SK-N-SH (cell line): ENCODE measurements around the gene CCDC187. TPM values are rescaled to one million over a fixed set of nuclear protein-coding genes. Genes with fewer than 3 reads are reported as not detected.

Experiments used
- CTCF ChIA-PET: fragments of 300-600, 350-600 bp; formaldehyde crosslinking; extraction: SDS; loops from one replicate; lab custom pipeline; 2021; lab: Yijun Ruan, JAX
- POLR2A ChIA-PET: fragments of 350-600 bp; sonication (Branson Sonifier 250); formaldehyde crosslinking; extraction: SDS; loops from one replicate; lab custom pipeline; 2020; ENCODE audit warnings: antibody characterized with exemption, inconsistent platforms; lab: Yijun Ruan, JAX
- DNase-seq: peaks from one replicate; pipeline ENCODE4 v3.0.0; 2012
- H2AFZ ChIP-seq: fragments of 200-600 bp; sonication (generic); 2 replicates; pipeline ENCODE4 v1.8.1; 2016; ENCODE audit warnings: antibody characterized with exemption, mild to moderate bottlenecking, low read depth
- H3F3A ChIP-seq: fragments of 200-600 bp; sonication (generic); replicated peaks from 2 replicates; pipeline ENCODE3; 2016; ENCODE audit warnings: antibody characterized with exemption, mild to moderate bottlenecking; ENCODE audit not compliant: insufficient read depth
- H3K27ac ChIP-seq, 2 experiments: fragments of 200-500 bp in 1 of 2; fragments of 200-600 bp in 1 of 2; sonication (Bioruptor generic) in 1 of 2; sonication (generic), shearing (Covaris generic) in 1 of 2; 2 replicates each; pipeline versions ENCODE4 v1.5.1 to v1.6.1; 2014 to 2016; ENCODE audit warnings: low read depth in 2 of 2, inconsistent platforms in 1 of 2, low read length in 1 of 2, mild to moderate bottlenecking in 1 of 2, mixed read lengths in 1 of 2
- H3K27me3 ChIP-seq: fragments of 200-600 bp; sonication (generic), shearing (Covaris generic); 2 replicates; pipeline ENCODE4 v1.6.1; 2016; ENCODE audit warnings: mixed run types; ENCODE audit not compliant: insufficient read depth
- H3K36me3 ChIP-seq, 2 experiments: fragments of 200-500 bp in 1 of 2; fragments of 200-600 bp in 1 of 2; sonication (Bioruptor generic) in 1 of 2; sonication (generic) in 1 of 2; replicated peaks in 1 of 2; 2 replicates each; pipeline versions ENCODE3 to v1.5.1; 2014 to 2016; ENCODE audit warnings: low read length in 1 of 2, mild to moderate bottlenecking in 1 of 2; ENCODE audit not compliant: insufficient read depth in 2 of 2, control insufficient read depth in 1 of 2
- H3K4me1 ChIP-seq, 2 experiments: fragments of 200-500 bp in 1 of 2; fragments of 200-600 bp in 1 of 2; sonication (Bioruptor generic) in 1 of 2; sonication (generic), shearing (Covaris generic) in 1 of 2; 2 replicates each; pipeline versions ENCODE4 v1.5.1 to v1.6.1; 2014 to 2016; ENCODE audit warnings: low read depth in 1 of 2, low read length in 1 of 2, mixed run types in 1 of 2; ENCODE audit not compliant: insufficient read depth in 2 of 2, control insufficient read depth in 1 of 2
- H3K4me2 ChIP-seq: fragments of 200-600 bp; sonication (generic), shearing (Covaris generic); 2 replicates; pipeline ENCODE4 v1.6.1; 2017; ENCODE audit warnings: mixed run types
- H3K4me3 ChIP-seq, 2 experiments: fragments of 200-500 bp in 1 of 2; fragments of 200-600 bp in 1 of 2; sonication (Bioruptor generic) in 1 of 2; sonication (generic), shearing (Covaris generic) in 1 of 2; 2 replicates each; pipeline versions ENCODE4 v1.5.1 to v1.8.1; 2014 to 2016; ENCODE audit warnings: low read depth in 2 of 2, inconsistent platforms in 1 of 2, low read length in 1 of 2, mild to moderate bottlenecking in 1 of 2, mixed read lengths in 1 of 2, moderate library complexity in 1 of 2
- H3K79me2 ChIP-seq: fragments of 200-600 bp; sonication (generic); 2 replicates; pipeline ENCODE4 v1.8.1; 2017; ENCODE audit warnings: mild to moderate bottlenecking; ENCODE audit not compliant: insufficient read depth
- H3K9ac ChIP-seq: fragments of 200-600 bp; sonication (generic); 2 replicates; pipeline ENCODE4 v1.6.1; 2017; ENCODE audit warnings: mixed run types
- H3K9me2 ChIP-seq: fragments of 200-600 bp; sonication (generic); 2 replicates; pipeline ENCODE4 v1.6.1; 2017; ENCODE audit warnings: mixed run types
- H3K9me3 ChIP-seq: fragments of 200-600 bp; sonication (generic); 2 replicates; pipeline ENCODE4 v1.6.1; 2017; ENCODE audit warnings: mixed run types, mild to moderate bottlenecking, moderate library complexity
- H4K20me1 ChIP-seq: fragments of 200-600 bp; sonication (generic); 2 replicates; pipeline ENCODE4 v1.6.1; 2017; ENCODE audit warnings: mild to moderate bottlenecking, mixed run types; ENCODE audit not compliant: insufficient read depth
- EP300 ChIP-seq, 2 experiments: IDR thresholded peaks; 2 replicates each; pipeline versions ENCODE4 v1.4.0 to v1.6.1; 2012; ENCODE audit warnings: borderline replicate concordance in 1 of 2, low read depth in 1 of 2, low read length in 1 of 2
- FOSL2 ChIP-seq: IDR thresholded peaks from 2 replicates; pipeline ENCODE4 v1.4.0; 2012; ENCODE audit warnings: low read depth, mild to moderate bottlenecking, moderate library complexity, borderline replicate concordance
- FOXM1 ChIP-seq: IDR thresholded peaks from 2 replicates; pipeline ENCODE4 v1.4.0; 2012; ENCODE audit warnings: low read depth, mild to moderate bottlenecking
- GABPA ChIP-seq: IDR thresholded peaks from 2 replicates; pipeline ENCODE4 v1.4.0; 2012; ENCODE audit warnings: low read depth, mild to moderate bottlenecking
- IRF3 ChIP-seq: fragments of 150-350 bp; IDR thresholded peaks from 2 replicates; pipeline ENCODE4 v1.6.1; 2016; ENCODE audit warnings: mild to moderate bottlenecking, low read depth, low read length
- JUND ChIP-seq: IDR thresholded peaks from 2 replicates; pipeline ENCODE4 v1.4.0; 2012
- MEF2A ChIP-seq: IDR thresholded peaks from 2 replicates; pipeline ENCODE4 v1.4.0; 2012; ENCODE audit warnings: low read depth, borderline replicate concordance
- MXI1 ChIP-seq: IDR thresholded peaks from 2 replicates; pipeline ENCODE4 v1.6.1; 2012; ENCODE audit warnings: mild to moderate bottlenecking, low read depth, low read length, improper control_type of control experiment
- NFIC ChIP-seq: IDR thresholded peaks from 2 replicates; pipeline ENCODE4 v1.4.0; 2012; ENCODE audit warnings: borderline replicate concordance
- RCOR1 ChIP-seq: fragments of 150-350 bp; IDR thresholded peaks from 2 replicates; pipeline ENCODE4 v1.6.1; 2017; ENCODE audit warnings: antibody characterized with exemption, low read length
- RXRA ChIP-seq: IDR thresholded peaks from 2 replicates; pipeline ENCODE4 v1.4.0; 2012; ENCODE audit warnings: low read depth, mild to moderate bottlenecking, borderline replicate concordance
- SIN3A ChIP-seq: IDR thresholded peaks from 2 replicates; pipeline ENCODE4 v1.6.1; 2012; ENCODE audit warnings: low read depth, mild to moderate bottlenecking, low read length, moderate library complexity, borderline replicate concordance
- TAF1 ChIP-seq: IDR thresholded peaks from 2 replicates; pipeline ENCODE4 v1.6.1; 2012; ENCODE audit warnings: low read depth, mild to moderate bottlenecking, low read length, moderate library complexity, borderline replicate concordance
- TCF12 ChIP-seq: IDR thresholded peaks from 2 replicates; pipeline ENCODE4 v1.4.0; 2012
- USF1 ChIP-seq: IDR thresholded peaks from 2 replicates; pipeline ENCODE4 v1.4.0; 2012; ENCODE audit warnings: low read depth, borderline replicate concordance
- ZBTB33 ChIP-seq: IDR thresholded peaks from 2 replicates; pipeline ENCODE4 v1.4.0; 2012; ENCODE audit warnings: low read depth, borderline replicate concordance
- WGBS: methylation state at CpG from one replicate; pipeline ENCODE4 v1.1.6; 2017; ENCODE audit warnings: low lambda C conversion rate; 5-methylcytosine and 5-hydroxymethylcytosine counted together
- polyA plus RNA-seq, 3 experiments: library from polyadenylated mRNA; depleted of rRNA; stranded (reverse); fragments of >200 nt; gene quantifications; 2 replicates each; pipeline ENCODE4 v1.2.3, GENCODE V29; 2012
- TF ChIP-seq, protein P1 (sequence below): IDR thresholded peaks from 2 replicates; pipeline ENCODE4 v1.6.1; 2012; ENCODE audit warnings: mild to moderate bottlenecking, low read depth, low read length, moderate library complexity

CCDC187 gene
- polyA plus RNA-seq, 1 of the 3 experiments (the other 2 are of a cell fraction), result not detected

GRCh38 chr9:136291306-136292025, 12.4 kb downstream of the CCDC187 start:
- H4K20me1 ChIP-seq, result no peaks in the 10 kb centered on the region
- TF ChIP-seq EP300 (IDR thresholded peaks at IDR 0.05; ENCODE audit: borderline replicate concordance in 1 of 2, low read depth in 1 of 2, low read length in 1 of 2), result no peak
- no peak for TF ChIP-seq IRF3
- no peak for TF ChIP-seq FOSL2
- TF ChIP-seq SIN3A, result no peak
- TF ChIP-seq MXI1, result no peak
- no peak for TF ChIP-seq RXRA
- TF ChIP-seq, all 33 proteins: peak for 0
- POLR2A ChIA-PET, result no interaction called here
- H3K79me2 ChIP-seq, result no peaks in the 10 kb centered on the region
- DNase-seq, result no peak
- 74% methylated on average over 18 of the region's 22 CpGs for WGBS
- H3K9ac ChIP-seq, result no peak overlapping the region
- no peaks in the 10 kb centered on the region for H3K9me2 ChIP-seq
- H3K27me3 ChIP-seq, result peaks cover 32% of the 10 kb centered on the region
- peaks cover 0 to 21% of the 10 kb centered on the region in 2 experiments; a peak in 2 of 4 replicates for H3K4me1 ChIP-seq
- CTCF ChIA-PET, result interaction anchor here (0.6 to 1.7 kb wide), 8 partner anchors 8 to 494 kb away, joined by 3 to 7 read pairs (median 3); no protein-coding TSS in a partner anchor
- H3K36me3 ChIP-seq, result no peaks in the 10 kb centered on the region
- H2AFZ ChIP-seq, result no peak overlapping the region
- H3K9me3 ChIP-seq, result no peaks in the 10 kb centered on the region
- peaks cover 8% of the 10 kb centered on the region for H3F3A ChIP-seq
- no peak overlapping the region for H3K27ac ChIP-seq
- no peak overlapping the region for H3K4me3 ChIP-seq
- no peak overlapping the region for H3K4me2 ChIP-seq

- peaks cover 37% of the 10 kb centered on the region for H3K27me3 ChIP-seq
- no peak overlapping the region for H3K4me3 ChIP-seq
- ChIA-PET POLR2A (no interaction called here), CTCF (interaction anchor here (1.0 to 1.5 kb wide), 4 partner anchors 15 to 493 kb away, joined by 3 to 4 read pairs (median 3); no protein-coding TSS in a partner anchor)
- H3K9ac ChIP-seq, result no peak overlapping the region
- H3F3A ChIP-seq, result peaks cover 8% of the 10 kb centered on the region
- H2AFZ ChIP-seq, result no peak overlapping the region
- no peaks in the 10 kb centered on the region for H3K9me3 ChIP-seq
- no peaks in the 10 kb centered on the region for H3K36me3 ChIP-seq
- no peak for TF ChIP-seq RXRA
- TF ChIP-seq GABPA, result no peak
- TF ChIP-seq ZBTB33, result no peak
- TF ChIP-seq RCOR1, result no peak
- TF ChIP-seq USF1, result no peak
- no peak for TF ChIP-seq EP300 (IDR thresholded peaks at IDR 0.05; ENCODE audit: borderline replicate concordance in 1 of 2, low read depth in 1 of 2, low read length in 1 of 2)
- TF ChIP-seq MEF2A, result no peak
- no peak for TF ChIP-seq TCF12
- no peak for TF ChIP-seq FOXM1
- no peak for TF ChIP-seq TAF1
- TF ChIP-seq, protein P1, sequence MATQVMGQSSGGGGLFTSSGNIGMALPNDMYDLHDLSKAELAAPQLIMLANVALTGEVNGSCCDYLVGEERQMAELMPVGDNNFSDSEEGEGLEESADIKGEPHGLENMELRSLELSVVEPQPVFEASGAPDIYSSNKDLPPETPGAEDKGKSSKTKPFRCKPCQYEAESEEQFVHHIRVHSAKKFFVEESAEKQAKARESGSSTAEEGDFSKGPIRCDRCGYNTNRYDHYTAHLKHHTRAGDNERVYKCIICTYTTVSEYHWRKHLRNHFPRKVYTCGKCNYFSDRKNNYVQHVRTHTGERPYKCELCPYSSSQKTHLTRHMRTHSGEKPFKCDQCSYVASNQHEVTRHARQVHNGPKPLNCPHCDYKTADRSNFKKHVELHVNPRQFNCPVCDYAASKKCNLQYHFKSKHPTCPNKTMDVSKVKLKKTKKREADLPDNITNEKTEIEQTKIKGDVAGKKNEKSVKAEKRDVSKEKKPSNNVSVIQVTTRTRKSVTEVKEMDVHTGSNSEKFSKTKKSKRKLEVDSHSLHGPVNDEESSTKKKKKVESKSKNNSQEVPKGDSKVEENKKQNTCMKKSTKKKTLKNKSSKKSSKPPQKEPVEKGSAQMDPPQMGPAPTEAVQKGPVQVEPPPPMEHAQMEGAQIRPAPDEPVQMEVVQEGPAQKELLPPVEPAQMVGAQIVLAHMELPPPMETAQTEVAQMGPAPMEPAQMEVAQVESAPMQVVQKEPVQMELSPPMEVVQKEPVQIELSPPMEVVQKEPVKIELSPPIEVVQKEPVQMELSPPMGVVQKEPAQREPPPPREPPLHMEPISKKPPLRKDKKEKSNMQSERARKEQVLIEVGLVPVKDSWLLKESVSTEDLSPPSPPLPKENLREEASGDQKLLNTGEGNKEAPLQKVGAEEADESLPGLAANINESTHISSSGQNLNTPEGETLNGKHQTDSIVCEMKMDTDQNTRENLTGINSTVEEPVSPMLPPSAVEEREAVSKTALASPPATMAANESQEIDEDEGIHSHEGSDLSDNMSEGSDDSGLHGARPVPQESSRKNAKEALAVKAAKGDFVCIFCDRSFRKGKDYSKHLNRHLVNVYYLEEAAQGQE, result no peak
- no peak for TF ChIP-seq JUND
- no peak for TF ChIP-seq FOSL2
- TF ChIP-seq NFIC, result no peak
- no peaks in the 10 kb centered on the region for H3K9me2 ChIP-seq
- DNase-seq, result no peak
- no peaks in the 10 kb centered on the region for H3K79me2 ChIP-seq
- no peak overlapping the region for H3K4me2 ChIP-seq
- H3K4me1 ChIP-seq, result peaks cover 0 to 21% of the 10 kb centered on the region in 2 experiments; a peak in 2 of 4 replicates
- 94% methylated on average over 8 of the region's 31 CpGs for WGBS
- H4K20me1 ChIP-seq, result no peaks in the 10 kb centered on the region
- H3K27ac ChIP-seq, result no peak overlapping the region
Observed at GRCh38 chr9:136290508-136291000, 13.3 kb downstream of the CCDC187 start.
